IMR-90 (cell line): ENCODE data around the gene RNF212B. TPM values are rescaled to one million over a fixed set of nuclear protein-coding genes. Genes with fewer than 3 reads are reported as not detected.

ENCODE experiments used
- ATAC-seq: fragments of 200-7000 bp; cut with Tn5 transposase; 2 replicates; pipeline ENCODE4 v1.9.1; 2020; ENCODE audit warnings: low read depth, mild to moderate bottlenecking, moderate library complexity
- BruUV-seq: library from RNA; stranded (reverse); fragments of 400-500 nt; replicated peaks from 2 replicates; lab custom pipeline; 2021; lab: Mats Ljungman, UMichigan
- CTCF ChIA-PET: fragments of 300-600 bp; formaldehyde crosslinking; extraction: SDS; loops from one replicate; lab custom pipeline; 2021; ENCODE audit warnings: antibody characterized with exemption; lab: Yijun Ruan, JAX
- POLR2A ChIA-PET: fragments of 300-600 bp; sonication (Branson Sonifier 250); formaldehyde crosslinking; loops from one replicate; lab custom pipeline; 2022; ENCODE audit warnings: antibody characterized with exemption; ENCODE audit not compliant: unreplicated experiment; lab: Charles Lee
- DNase-seq: peaks from one replicate; pipeline ENCODE4 v3.0.0; 2013
- H2AFZ ChIP-seq: replicated peaks from 2 replicates; pipeline ENCODE3; 2013; ENCODE audit warnings: low read length, mild to moderate bottlenecking; ENCODE audit not compliant: poor library complexity
- H2AK5ac ChIP-seq: 2 replicates; pipeline ENCODE4 v1.6.1; 2013; ENCODE audit warnings: low read depth, low read length, inconsistent platforms
- H2AK9ac ChIP-seq: replicated peaks from 2 replicates; pipeline ENCODE3; 2013; ENCODE audit warnings: mild to moderate bottlenecking, low read depth, low read length, moderate library complexity; ENCODE audit not compliant: poor library complexity
- H2BK120ac ChIP-seq: 2 replicates; pipeline ENCODE4 v1.6.1; 2013; ENCODE audit warnings: low read depth, low read length, inconsistent platforms
- H2BK15ac ChIP-seq: 3 replicates; pipeline ENCODE4 v1.6.1; 2013; ENCODE audit warnings: low read depth, low read length, inconsistent platforms
- H2BK20ac ChIP-seq: 2 replicates; pipeline ENCODE4 v1.6.1; 2013; ENCODE audit warnings: low read depth, mild to moderate bottlenecking, inconsistent platforms, low read length, moderate library complexity
- H2BK5ac ChIP-seq: 2 replicates; pipeline ENCODE4 v1.6.1; 2013; ENCODE audit warnings: mild to moderate bottlenecking, low read depth, low read length, inconsistent platforms; ENCODE audit not compliant: poor library complexity, severe bottlenecking
- H3K14ac ChIP-seq: replicated peaks from 2 replicates; pipeline ENCODE4 v1.6.1; 2013; ENCODE audit warnings: low read depth, low read length, inconsistent platforms
- H3K18ac ChIP-seq: 2 replicates; pipeline ENCODE4 v1.6.1; 2013; ENCODE audit warnings: low read depth, low read length, control low read depth
- H3K23ac ChIP-seq: 2 replicates; pipeline ENCODE4 v1.6.1; 2013; ENCODE audit warnings: low read depth, low read length, inconsistent platforms
- H3K27ac ChIP-seq: 2 replicates; pipeline ENCODE4 v1.5.1; 2013; ENCODE audit warnings: mild to moderate bottlenecking, control low read depth, low read length; ENCODE audit not compliant: insufficient read depth
- H3K27me3 ChIP-seq: 2 replicates; pipeline ENCODE4 v1.6.1; 2013; ENCODE audit warnings: low read length; ENCODE audit not compliant: control insufficient read depth, insufficient read depth
- H3K36me3 ChIP-seq: 2 replicates; pipeline ENCODE4 v1.6.1; 2013; ENCODE audit warnings: low read length, mixed read lengths; ENCODE audit not compliant: control insufficient read depth, insufficient read depth
- H3K4ac ChIP-seq: 2 replicates; pipeline ENCODE4 v1.6.1; 2013; ENCODE audit warnings: low read depth, low read length, inconsistent platforms
- H3K4me1 ChIP-seq: 2 replicates; pipeline ENCODE4 v1.6.1; 2013; ENCODE audit warnings: low read length, mixed read lengths; ENCODE audit not compliant: control insufficient read depth, insufficient read depth
- H3K4me2 ChIP-seq: 2 replicates; pipeline ENCODE4 v1.6.1; 2013; ENCODE audit warnings: low read depth, mild to moderate bottlenecking, control low read depth, low read length, moderate library complexity
- H3K4me3 ChIP-seq: 2 replicates; pipeline ENCODE4 v1.5.1; 2013; ENCODE audit warnings: low read depth, mild to moderate bottlenecking, control low read depth, low read length, moderate library complexity; ENCODE audit not compliant: insufficient read depth
- H3K56ac ChIP-seq: 2 replicates; pipeline ENCODE4 v1.6.1; 2013; ENCODE audit warnings: low read length, inconsistent platforms; ENCODE audit not compliant: insufficient read depth; ENCODE audit errors: extremely low read depth
- H3K79me1 ChIP-seq, 2 experiments: 2 replicates each; pipeline ENCODE4 v1.6.1; 2013; ENCODE audit warnings: low read length in 2 of 2, inconsistent platforms in 1 of 2, low read depth in 1 of 2
- H3K9ac ChIP-seq: 2 replicates; pipeline ENCODE4 v1.6.1; 2013; ENCODE audit warnings: low read depth, low read length, control low read depth
- H3K9me1 ChIP-seq: 2 replicates; pipeline ENCODE4 v1.6.1; 2013; ENCODE audit warnings: low read length, inconsistent platforms; ENCODE audit not compliant: insufficient read depth
- H3K9me3 ChIP-seq: 2 replicates; pipeline ENCODE4 v1.6.1; 2013; ENCODE audit warnings: low read length; ENCODE audit not compliant: control insufficient read depth, insufficient read depth
- H4K20me1 ChIP-seq: 2 replicates; pipeline ENCODE4 v1.6.1; 2013; ENCODE audit warnings: low read length, inconsistent platforms; ENCODE audit not compliant: insufficient read depth
- H4K5ac ChIP-seq: 2 replicates; pipeline ENCODE4 v1.6.1; 2013; ENCODE audit warnings: mild to moderate bottlenecking, low read depth, low read length, control low read depth
- H4K8ac ChIP-seq, 2 experiments: 2 replicates each; pipeline ENCODE4 v1.6.1; 2013; ENCODE audit warnings: low read depth in 2 of 2, low read length in 2 of 2, control low read depth in 1 of 2, inconsistent platforms in 1 of 2
- H4K91ac ChIP-seq: 2 replicates; pipeline ENCODE4 v1.6.1; 2013; ENCODE audit warnings: low read depth, low read length, inconsistent platforms; ENCODE audit not compliant: insufficient read depth
- BHLHE40 ChIP-seq: fragments of 150-350 bp; IDR thresholded peaks from 2 replicates; pipeline ENCODE4 v1.6.1; 2016; ENCODE audit warnings: mild to moderate bottlenecking, low read depth, low read length
- CEBPB ChIP-seq: IDR thresholded peaks from 2 replicates; pipeline ENCODE4 v1.6.1; 2012; ENCODE audit warnings: low read depth, low read length, improper control_type of control experiment
- CHD1 ChIP-seq: IDR thresholded peaks from 2 replicates; pipeline ENCODE4 v1.6.1; 2012; ENCODE audit warnings: low read depth, low read length, improper control_type of control experiment
- CTCF ChIP-seq: conservative IDR thresholded peaks from 2 replicates; pipeline ENCODE4 v1.5.1; 2012; ENCODE audit warnings: mild to moderate bottlenecking, low read depth, low read length, improper control_type of control experiment
- ELK1 ChIP-seq: fragments of 150-350 bp; IDR thresholded peaks from 2 replicates; pipeline ENCODE4 v1.6.1; 2016; ENCODE audit warnings: low read depth, mild to moderate bottlenecking, low read length, moderate library complexity, borderline replicate concordance
- FOS ChIP-seq: fragments of 150-350 bp; IDR thresholded peaks from 2 replicates; pipeline ENCODE4 v1.6.1; 2016; ENCODE audit warnings: low read depth, low read length
- MAFK ChIP-seq: IDR thresholded peaks from 2 replicates; pipeline ENCODE4 v1.6.1; 2012; ENCODE audit warnings: low read depth, low read length, improper control_type of control experiment
- MAZ ChIP-seq: IDR thresholded peaks from 2 replicates; pipeline ENCODE4 v1.6.1; 2012; ENCODE audit warnings: low read depth, mild to moderate bottlenecking, low read length, improper control_type of control experiment, moderate library complexity, borderline replicate concordance
- MXI1 ChIP-seq: IDR thresholded peaks from 2 replicates; pipeline ENCODE4 v1.6.1; 2012; ENCODE audit warnings: low read depth, mild to moderate bottlenecking, low read length, moderate library complexity, borderline replicate concordance
- NFE2L2 ChIP-seq: fragments of 150-350 bp; IDR thresholded peaks from 2 replicates; pipeline ENCODE4 v1.6.1; 2016; ENCODE audit warnings: low read depth, mild to moderate bottlenecking, low read length
- POLR2A ChIP-seq: IDR thresholded peaks from 2 replicates; pipeline ENCODE4 v1.6.1; 2012; ENCODE audit warnings: mild to moderate bottlenecking, low read depth, low read length
- RAD21 ChIP-seq: IDR thresholded peaks from 2 replicates; pipeline ENCODE4 v1.6.1; 2012; ENCODE audit warnings: low read length, improper control_type of control experiment
- RCOR1 ChIP-seq: IDR thresholded peaks from 2 replicates; pipeline ENCODE4 v1.6.1; 2012; ENCODE audit warnings: mild to moderate bottlenecking, low read length, improper control_type of control experiment; ENCODE audit not compliant: insufficient replicate concordance
- RFX5 ChIP-seq: IDR thresholded peaks from 2 replicates; pipeline ENCODE4 v1.8.0; 2012; ENCODE audit warnings: low read depth, mild to moderate bottlenecking, low read length, moderate library complexity
- SMC3 ChIP-seq: fragments of 150-350 bp; IDR thresholded peaks from 2 replicates; pipeline ENCODE4 v1.6.1; 2016; ENCODE audit warnings: low read depth, mild to moderate bottlenecking, antibody characterized with exemption, low read length, moderate library complexity
- USF2 ChIP-seq: fragments of 150-350 bp; IDR thresholded peaks from 2 replicates; pipeline ENCODE4 v1.6.1; 2017; ENCODE audit warnings: mild to moderate bottlenecking, antibody characterized with exemption, low read length, low read depth
- WGBS, 2 experiments: methylation state at CpG; one replicate each; pipeline versions ENCODE4 v1.1.5 to v1.1.7; 2013; ENCODE audit warnings: missing lambda C conversion rate in 2 of 2; ENCODE audit not compliant: insufficient read length in 1 of 2; ENCODE audit errors: extremely low coverage in 2 of 2; 5-methylcytosine and 5-hydroxymethylcytosine counted together
- dilution Hi-C: fragments of 300-500 bp; cut with HindIII; formaldehyde crosslinking; loops from one replicate; pipeline ENCODE4 v1.14.3; 2018; ENCODE audit warnings: low sequenced_read_pairs; ENCODE audit not compliant: unreplicated experiment
- in situ Hi-C: fragments of 300-500 bp; cut with MboI; formaldehyde crosslinking; loops from 3 replicates; pipeline ENCODE4 v1.14.3; 2019; ENCODE audit warnings: low sequenced_read_pairs, inconsistent platforms, mixed read lengths
- intact Hi-C: fragments of 100-400 bp; cut with micrococcal nuclease; formaldehyde crosslinking; loops from 2 replicates; pipeline ENCODE4 v1.10.0; 2022
- polyA plus RNA-seq, 3 experiments: library from polyadenylated mRNA; depleted of rRNA; stranded (reverse); fragments of >200 nt; gene quantifications; 2 replicates each; pipeline ENCODE4 v1.2.3, GENCODE V29; 2012; ENCODE audit warnings: low replicate concordance in 1 of 3
- total RNA-seq: library from RNA; depleted of rRNA; stranded (reverse); fragments of >200 nt; gene quantifications from 2 replicates; pipeline ENCODE4 v1.2.3, GENCODE V29; 2012

Gene RNF212B
- total and polyA plus RNA-seq, 2 of the 4 experiments (the other 2 are of a cell fraction), result not detected

- H3K4me1 ChIP-seq, result no peaks in the 10 kb centered on the region; the same call in 1 of the 2 replicates
- no peak overlapping the region for H3K4ac ChIP-seq
- in situ Hi-C loops, result no loop called here
- H3K9ac ChIP-seq, result no peak overlapping the region
- TF ChIP-seq MAFK (no peak), RCOR1 (no peak), CEBPB (no peak), MXI1 (no peak), USF2 (no peak), SMC3 (no peak), NFE2L2 (no peak), ELK1 (no peak), CHD1 (no peak), CTCF (no peak), RAD21 (no peak), RFX5 (no peak), BHLHE40 (no peak), FOS (no peak), POLR2A (no peak), MAZ (no peak)
- no peak overlapping the region for H2AK5ac ChIP-seq
- ATAC-seq, result no peak
- dilution Hi-C loops, result no loop called here
- no peak for DNase-seq
- no peak overlapping the region for H3K4me2 ChIP-seq
- no peak overlapping the region for H3K27ac ChIP-seq
- H3K14ac ChIP-seq, result no peak overlapping the region
- H3K18ac ChIP-seq, result no peak overlapping the region
- no peak overlapping the region for H2BK15ac ChIP-seq
- ChIA-PET CTCF (no interaction called here), POLR2A (no interaction called here)
- H3K9me1 ChIP-seq, result no peaks in the 10 kb centered on the region
- H4K5ac ChIP-seq, result no peak overlapping the region
- no peak overlapping the region for H3K23ac ChIP-seq
- no peaks in the 10 kb centered on the region for H3K9me3 ChIP-seq
- H3K79me1 ChIP-seq, result no peaks in the 10 kb centered on the region
- no peak overlapping the region for H3K56ac ChIP-seq
- H3K27me3 ChIP-seq, result peaks cover 3% of the 10 kb centered on the region; the same call in 1 of the 2 replicates
- no peak overlapping the region for H2AFZ ChIP-seq
- no peak overlapping the region for H2BK20ac ChIP-seq
- H2BK5ac ChIP-seq, result no peak overlapping the region
- intact Hi-C loops, result no loop called here
- H2BK120ac ChIP-seq, result no peak overlapping the region
- no peaks in the 10 kb centered on the region for H3K36me3 ChIP-seq
- H4K8ac ChIP-seq, result no peak overlapping the region
- H4K20me1 ChIP-seq, result no peaks in the 10 kb centered on the region
- no peak overlapping the region for H2AK9ac ChIP-seq
- no peak overlapping the region for H3K4me3 ChIP-seq
- H4K91ac ChIP-seq, result no peak overlapping the region
- BruUV-seq, result no TSS peak
- WGBS, 2 experiments, result 20% methylated on average over 1 of the region's 1 CpG; no CpG with 5 or more reads in 1 of the 2 experiments
Measured at GRCh38 chr14:23240661-23241060, 2.9 kb downstream of the RNF212B start.
